A549 (cell line): ENCODE measurements around the gene OR4S2.

ENCODE experiments used
- KDM1A ChIP-seq: fragments of 200-600 bp; sonication (generic); IDR thresholded peaks from 2 replicates; pipeline ENCODE4 v1.6.1; 2016; ENCODE audit warnings: low read depth, mild to moderate bottlenecking
- NFE2L2 ChIP-seq: fragments of 150-350 bp; conservative IDR thresholded peaks from 2 replicates; pipeline ENCODE4 v1.6.1; 2014; ENCODE audit warnings: low read length
- POLR2A ChIP-seq: IDR thresholded peaks from 2 replicates; pipeline ENCODE4 v1.6.1; 2012; ENCODE audit warnings: mild to moderate bottlenecking, low read length
- TF ChIP-seq, protein P1 (sequence below): fragments of 200-600 bp; sonication (generic); IDR thresholded peaks from 2 replicates; pipeline ENCODE4 v1.6.1; 2016; ENCODE audit warnings: antibody characterized with exemption, mild to moderate bottlenecking, moderate library complexity
- TF ChIP-seq, protein P2 (sequence below): fragments of >200 bp; sonication (Bioruptor Twin); formaldehyde crosslinking; IDR thresholded peaks from 3 replicates; pipeline ENCODE4 v1.5.1; 2016
- TF ChIP-seq, protein P3 (sequence below): fragments of 250-450 bp; sonication (Bioruptor Pico); IDR thresholded peaks from 2 replicates; pipeline ENCODE4 v1.5.0; 2020; ENCODE audit warnings: low read depth, mild to moderate bottlenecking, moderate library complexity
- TF ChIP-seq, protein P4 (sequence below): fragments of >200 bp; sonication (Bioruptor Twin); formaldehyde crosslinking; IDR thresholded peaks from 2 replicates; pipeline ENCODE4 v1.6.1; 2016

DNA sequence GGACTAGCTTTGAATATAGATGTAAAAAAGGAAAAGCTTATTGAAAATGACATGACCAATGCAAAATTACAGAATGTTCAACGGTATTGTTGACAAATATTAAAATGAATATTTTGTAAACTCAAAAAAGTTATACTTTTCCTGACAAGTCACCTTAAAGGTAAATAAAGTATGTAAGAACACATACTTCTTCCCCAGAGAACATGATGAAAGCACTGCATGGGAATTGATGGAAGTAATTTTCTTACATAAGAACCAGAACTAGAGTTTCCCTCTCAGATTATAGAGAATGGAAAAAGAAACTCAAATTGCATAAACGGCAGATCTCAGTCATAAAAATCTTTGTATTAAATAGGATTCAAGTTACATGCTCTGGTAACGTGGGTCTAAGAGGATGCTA, 13.3 kb upstream of the OR4S2 start, which contains the start of gene OR4P4:
- TF ChIP-seq, protein P1, sequence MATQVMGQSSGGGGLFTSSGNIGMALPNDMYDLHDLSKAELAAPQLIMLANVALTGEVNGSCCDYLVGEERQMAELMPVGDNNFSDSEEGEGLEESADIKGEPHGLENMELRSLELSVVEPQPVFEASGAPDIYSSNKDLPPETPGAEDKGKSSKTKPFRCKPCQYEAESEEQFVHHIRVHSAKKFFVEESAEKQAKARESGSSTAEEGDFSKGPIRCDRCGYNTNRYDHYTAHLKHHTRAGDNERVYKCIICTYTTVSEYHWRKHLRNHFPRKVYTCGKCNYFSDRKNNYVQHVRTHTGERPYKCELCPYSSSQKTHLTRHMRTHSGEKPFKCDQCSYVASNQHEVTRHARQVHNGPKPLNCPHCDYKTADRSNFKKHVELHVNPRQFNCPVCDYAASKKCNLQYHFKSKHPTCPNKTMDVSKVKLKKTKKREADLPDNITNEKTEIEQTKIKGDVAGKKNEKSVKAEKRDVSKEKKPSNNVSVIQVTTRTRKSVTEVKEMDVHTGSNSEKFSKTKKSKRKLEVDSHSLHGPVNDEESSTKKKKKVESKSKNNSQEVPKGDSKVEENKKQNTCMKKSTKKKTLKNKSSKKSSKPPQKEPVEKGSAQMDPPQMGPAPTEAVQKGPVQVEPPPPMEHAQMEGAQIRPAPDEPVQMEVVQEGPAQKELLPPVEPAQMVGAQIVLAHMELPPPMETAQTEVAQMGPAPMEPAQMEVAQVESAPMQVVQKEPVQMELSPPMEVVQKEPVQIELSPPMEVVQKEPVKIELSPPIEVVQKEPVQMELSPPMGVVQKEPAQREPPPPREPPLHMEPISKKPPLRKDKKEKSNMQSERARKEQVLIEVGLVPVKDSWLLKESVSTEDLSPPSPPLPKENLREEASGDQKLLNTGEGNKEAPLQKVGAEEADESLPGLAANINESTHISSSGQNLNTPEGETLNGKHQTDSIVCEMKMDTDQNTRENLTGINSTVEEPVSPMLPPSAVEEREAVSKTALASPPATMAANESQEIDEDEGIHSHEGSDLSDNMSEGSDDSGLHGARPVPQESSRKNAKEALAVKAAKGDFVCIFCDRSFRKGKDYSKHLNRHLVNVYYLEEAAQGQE, result no peak
- TF ChIP-seq, protein P2, sequence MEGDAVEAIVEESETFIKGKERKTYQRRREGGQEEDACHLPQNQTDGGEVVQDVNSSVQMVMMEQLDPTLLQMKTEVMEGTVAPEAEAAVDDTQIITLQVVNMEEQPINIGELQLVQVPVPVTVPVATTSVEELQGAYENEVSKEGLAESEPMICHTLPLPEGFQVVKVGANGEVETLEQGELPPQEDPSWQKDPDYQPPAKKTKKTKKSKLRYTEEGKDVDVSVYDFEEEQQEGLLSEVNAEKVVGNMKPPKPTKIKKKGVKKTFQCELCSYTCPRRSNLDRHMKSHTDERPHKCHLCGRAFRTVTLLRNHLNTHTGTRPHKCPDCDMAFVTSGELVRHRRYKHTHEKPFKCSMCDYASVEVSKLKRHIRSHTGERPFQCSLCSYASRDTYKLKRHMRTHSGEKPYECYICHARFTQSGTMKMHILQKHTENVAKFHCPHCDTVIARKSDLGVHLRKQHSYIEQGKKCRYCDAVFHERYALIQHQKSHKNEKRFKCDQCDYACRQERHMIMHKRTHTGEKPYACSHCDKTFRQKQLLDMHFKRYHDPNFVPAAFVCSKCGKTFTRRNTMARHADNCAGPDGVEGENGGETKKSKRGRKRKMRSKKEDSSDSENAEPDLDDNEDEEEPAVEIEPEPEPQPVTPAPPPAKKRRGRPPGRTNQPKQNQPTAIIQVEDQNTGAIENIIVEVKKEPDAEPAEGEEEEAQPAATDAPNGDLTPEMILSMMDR, result no peak
- no peak for TF ChIP-seq POLR2A
- no peak for TF ChIP-seq KDM1A
- TF ChIP-seq, protein P3, sequence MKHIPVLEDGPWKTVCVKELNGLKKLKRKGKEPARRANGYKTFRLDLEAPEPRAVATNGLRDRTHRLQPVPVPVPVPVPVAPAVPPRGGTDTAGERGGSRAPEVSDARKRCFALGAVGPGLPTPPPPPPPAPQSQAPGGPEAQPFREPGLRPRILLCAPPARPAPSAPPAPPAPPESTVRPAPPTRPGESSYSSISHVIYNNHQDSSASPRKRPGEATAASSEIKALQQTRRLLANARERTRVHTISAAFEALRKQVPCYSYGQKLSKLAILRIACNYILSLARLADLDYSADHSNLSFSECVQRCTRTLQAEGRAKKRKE (CRISPR knock-in tag), result no peak
- TF ChIP-seq, protein P4, sequence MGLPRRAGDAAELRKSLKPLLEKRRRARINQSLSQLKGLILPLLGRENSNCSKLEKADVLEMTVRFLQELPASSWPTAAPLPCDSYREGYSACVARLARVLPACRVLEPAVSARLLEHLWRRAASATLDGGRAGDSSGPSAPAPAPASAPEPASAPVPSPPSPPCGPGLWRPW, result no peak
- no peak for TF ChIP-seq NFE2L2
